Smooth muscle cell of the brain vasculature (primary cell): ENCODE data around the gene CTSO.

ENCODE experiments used
- DNase-seq: peaks from one replicate; pipeline ENCODE4 v3.0.0-alpha.2; 2012; ENCODE audit warnings: low read depth, low spot score

CTSO gene, protein sequence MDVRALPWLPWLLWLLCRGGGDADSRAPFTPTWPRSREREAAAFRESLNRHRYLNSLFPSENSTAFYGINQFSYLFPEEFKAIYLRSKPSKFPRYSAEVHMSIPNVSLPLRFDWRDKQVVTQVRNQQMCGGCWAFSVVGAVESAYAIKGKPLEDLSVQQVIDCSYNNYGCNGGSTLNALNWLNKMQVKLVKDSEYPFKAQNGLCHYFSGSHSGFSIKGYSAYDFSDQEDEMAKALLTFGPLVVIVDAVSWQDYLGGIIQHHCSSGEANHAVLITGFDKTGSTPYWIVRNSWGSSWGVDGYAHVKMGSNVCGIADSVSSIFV

DNA sequence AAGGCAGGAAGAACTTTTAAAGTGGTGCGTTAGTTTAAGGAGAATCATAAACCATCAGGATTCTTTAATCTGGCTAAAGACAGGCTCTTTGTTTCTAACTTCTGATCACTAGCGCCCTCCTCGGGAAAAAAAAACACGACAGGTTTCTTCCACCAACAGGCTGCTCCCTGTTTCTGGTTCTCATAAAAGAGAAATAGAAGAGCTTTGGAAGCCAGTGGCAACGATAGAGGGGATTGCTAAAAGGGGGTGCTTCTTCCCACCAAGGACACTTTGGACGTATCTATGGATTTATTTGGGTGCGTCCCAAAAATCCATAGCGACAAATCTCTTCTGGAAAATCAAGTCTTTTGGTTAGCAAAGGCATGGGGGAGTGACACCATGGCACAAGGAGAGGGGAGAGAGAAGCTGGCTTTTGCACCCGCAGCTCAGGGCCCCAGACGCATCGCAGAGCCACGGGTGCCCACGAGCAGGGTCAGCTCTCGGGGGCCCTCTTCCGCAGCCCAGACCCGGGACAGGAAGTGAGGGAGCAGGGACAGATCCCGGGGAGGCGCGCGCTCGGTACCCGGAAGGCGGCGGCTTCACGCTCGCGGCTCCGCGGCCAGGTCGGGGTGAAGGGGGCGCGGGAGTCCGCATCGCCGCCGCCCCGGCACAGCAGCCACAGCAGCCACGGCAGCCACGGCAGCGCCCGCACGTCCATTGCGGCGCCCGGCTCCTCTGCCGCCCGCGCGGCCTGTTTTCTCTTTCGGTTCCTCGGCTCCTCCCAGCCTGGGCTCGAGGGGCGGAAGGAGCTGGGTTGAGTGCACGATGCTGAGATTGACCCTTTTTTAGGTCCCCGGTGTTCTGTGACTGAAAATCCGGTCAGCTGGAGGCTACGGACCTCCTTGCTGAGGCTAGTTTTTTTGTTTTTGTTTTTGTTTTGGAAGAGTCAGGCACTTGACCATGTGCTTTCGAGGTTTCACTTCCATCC lies at the start of gene CTSO:
TSS of gene CTSO (minus strand) at position 716 of the 967 bp plus-strand sequence. CDS start at position 697, 19 bp downstream.
- DNase-seq, result peak; percentile 73

DNA sequence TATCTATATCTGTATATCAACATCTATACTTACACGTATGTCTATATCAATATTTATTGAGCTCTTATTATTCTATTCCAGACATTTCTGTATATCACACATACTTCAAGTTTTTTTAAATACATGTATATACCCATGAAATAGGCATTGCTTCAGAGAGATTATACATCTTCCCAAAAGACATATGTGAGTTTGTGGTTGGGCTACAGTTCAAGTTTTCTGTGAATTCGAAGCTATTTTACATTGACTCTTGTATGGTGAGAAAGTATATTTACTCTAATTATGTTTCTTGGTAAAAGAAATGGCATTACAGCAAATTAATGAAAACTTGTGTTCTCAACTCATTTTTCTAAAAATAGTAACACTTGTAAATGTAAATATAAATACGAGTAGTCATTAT lies 46.8 kb upstream of the CTSO start:
- no peak for DNase-seq

DNA sequence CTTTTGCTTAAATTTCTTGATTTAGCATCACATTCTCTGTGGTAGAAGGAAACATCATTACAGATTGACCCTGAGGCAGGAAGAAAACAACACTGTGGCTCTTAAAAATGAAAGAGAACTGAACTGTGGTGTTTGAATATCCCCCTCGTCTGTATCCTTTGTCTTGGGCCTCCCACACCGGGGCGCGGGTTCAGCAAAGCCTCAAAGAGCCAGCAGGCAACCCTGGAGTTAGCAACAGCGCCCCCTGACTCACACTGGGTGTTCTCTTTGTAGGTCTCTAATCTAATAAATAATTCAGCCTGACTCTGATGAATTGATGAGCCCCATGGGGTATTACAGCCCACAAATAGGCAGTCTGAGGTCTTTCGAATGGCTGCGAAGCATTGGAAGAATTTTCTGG lies 46.1 kb upstream of the CTSO start:
- DNase-seq, result no peak

DNA sequence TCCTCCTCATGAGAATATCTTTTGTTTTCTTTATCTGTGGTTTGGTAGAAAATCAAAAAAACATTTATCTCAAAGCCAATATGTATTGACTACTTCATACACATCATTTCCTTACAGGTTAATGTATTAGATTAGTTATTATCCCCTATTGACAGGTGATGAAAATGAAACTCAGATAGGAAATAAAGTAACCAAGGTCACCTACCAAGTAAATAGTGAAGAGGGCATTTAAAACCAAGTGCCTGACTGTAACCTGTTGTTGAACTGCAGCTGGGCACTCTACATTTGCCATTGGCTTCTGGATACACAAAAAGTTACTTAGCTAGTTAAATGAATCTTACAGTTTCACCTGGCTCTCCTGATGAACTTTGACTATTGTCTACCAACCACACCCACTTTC lies 41.4 kb upstream of the CTSO start:
- no peak for DNase-seq

DNA sequence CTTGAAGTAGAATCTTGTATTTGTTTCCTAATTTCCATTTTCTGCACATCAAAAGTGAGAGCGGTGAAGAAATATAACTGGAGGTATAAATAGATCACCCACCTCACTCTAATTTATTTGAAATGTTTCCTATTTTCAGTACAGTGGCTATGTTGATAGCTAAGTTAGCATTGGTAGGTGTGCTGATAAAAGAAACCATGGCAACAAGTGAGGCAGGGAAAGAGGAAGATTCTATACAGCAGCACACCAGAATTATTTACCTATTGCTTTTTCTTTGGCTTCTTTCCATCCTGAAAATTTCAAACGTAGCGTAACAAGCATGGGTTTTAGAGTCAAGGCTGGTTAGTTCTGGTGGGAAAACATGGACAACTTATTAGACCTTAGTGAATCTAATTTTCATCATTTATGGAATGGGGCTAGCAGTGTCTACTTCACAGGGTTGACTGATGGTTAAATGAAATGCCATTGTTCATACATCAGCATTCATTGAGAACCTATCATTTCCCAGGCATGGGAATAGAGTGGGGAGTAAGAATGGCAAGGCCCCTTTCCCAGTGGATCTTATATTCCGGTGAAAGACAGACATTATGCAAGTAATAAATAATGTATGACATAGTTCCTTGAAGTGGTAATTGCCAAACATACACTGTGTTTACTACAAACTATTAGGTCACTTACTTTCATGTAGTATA lies 30.6 kb upstream of the CTSO start:
- DNase-seq, result no peak

DNA sequence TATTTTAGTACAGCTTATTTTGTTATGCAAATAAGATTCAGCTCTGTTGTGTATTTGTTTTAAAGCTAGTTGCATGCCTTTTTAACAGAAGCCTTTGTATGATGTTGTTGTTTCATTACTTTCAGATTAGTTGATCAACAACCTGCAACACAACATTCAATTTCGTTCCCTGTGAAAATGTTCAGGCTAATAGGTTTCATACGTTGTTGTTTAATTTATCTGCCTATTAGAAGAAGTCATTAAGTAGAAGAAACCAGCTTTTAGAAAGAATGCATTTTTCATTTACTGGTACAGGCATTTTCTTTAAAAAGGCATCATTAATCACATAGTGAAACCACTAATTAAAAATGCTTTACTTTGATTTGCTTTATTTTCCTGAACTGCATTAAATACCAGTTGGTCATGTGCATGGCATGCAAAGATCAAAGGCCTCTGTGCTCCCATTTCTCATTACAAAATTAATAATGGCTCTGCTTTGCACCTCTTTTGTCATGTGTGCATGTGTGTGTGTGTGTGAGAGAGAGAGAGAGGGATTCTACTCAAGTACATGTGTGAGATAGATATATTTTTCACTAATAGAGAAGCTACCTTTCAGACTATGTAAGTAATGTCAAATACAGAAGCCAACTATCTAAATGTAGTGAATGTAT lies 29.2 kb upstream of the CTSO start:
- no peak for DNase-seq

DNA sequence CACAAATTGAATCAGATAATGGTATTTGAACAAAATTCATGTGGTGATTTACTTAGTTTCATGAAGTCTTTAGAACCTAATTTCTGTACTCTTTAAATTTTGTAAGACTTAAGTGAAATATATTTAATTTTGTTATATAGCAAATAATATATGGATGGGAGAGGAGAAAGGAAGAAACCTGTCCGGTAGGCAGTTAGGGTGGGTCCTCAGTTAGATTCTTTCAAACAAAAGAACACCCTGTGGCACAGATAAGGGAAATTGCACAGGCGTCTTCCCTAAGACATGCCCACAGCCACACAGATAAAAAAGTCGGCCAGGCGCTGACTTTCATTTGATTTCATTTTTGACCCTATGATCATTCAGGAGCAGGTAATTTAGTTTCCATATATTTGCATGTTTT lies 25.1 kb upstream of the CTSO start:
- DNase-seq, result no peak

DNA sequence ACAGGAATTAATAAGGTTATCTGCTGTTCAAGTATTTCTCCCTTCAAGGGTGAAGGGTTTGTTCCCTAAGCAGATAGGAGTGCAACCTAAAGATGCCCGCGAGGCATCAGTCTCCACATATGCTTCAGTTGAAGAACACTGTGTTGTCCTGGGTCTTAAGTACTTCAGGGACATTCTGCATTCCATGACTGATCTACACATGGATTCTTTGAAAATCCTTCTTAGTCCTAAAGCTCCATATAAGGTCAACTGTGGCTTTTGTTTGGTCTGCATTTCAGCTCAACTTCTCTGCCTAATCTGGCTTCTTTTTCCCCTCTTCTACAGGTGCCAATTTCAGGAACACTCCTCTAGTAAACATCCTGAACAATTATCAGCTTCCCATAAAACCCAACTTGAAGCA lies 21.8 kb upstream of the CTSO start:
- no peak for DNase-seq

DNA sequence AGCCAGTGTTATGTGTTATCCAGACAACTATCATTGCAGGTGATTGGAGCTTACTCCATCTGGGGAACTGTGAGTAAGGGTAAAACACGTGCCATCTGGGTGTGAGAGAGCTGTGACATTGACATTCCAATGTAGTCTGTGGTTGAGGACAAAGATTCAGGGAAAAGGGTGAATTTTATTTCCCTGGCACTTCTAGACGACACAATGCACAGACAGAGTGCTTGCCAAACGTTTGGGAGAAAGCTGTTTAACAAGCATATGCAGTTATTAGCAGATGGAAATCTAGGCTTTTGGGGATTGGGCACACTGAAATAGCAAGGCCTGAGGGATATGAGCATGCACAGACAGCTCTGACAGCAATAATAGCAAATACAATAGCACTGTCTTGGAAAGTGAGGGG lies 21.3 kb upstream of the CTSO start:
- no peak for DNase-seq

DNA sequence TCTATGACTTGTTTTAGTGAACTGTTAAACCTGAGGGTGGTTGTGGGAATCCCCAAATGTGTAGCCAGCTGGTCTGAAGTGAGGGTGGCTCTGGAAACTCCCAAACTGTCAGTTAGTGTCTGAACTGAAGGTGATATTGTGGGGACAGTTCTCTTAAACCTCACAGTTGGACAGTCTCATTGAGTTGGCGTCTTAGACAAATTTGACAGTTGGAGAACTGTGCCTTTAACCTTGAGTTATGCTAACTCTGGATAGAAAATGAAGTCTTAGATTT lies 20.7 kb upstream of the CTSO start:
- DNase-seq, result no peak

DNA sequence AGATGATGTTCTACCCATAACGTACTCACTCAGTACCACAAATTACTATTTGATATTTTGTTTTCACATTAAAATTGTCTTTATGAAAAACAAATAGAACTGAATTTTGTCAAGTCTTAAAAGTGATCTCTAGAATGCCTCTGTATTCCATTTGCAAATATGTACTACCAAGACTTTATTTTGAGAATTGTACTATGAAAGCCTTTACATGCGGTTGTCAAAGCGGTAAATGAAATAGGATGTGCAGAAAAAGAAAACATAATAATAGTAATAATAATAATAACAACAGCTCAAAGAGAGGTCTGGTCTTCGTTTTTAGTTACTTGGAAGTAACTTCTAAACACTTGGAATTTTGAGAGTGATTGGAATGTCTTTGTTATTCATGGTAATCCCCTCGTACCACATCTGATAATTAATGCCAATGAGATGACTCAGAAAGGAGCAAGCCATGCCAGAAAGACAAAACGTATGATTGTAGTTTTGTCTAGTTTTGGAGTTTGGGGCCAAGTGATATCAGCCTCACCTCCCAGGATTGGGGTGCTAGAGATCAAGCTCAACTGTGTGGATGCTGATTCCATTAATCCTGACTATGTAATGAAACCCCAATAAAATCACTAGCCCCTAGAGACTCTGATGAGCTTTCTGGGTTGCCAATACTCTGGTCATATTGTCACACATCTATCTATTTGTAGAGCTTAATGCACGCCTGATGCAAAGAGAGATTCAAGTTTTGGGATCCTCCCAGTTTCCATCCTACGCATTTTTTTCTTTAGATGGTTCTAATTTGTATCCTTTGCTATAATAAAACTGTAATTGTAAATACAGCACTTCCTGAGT lies 20.2 kb upstream of the CTSO start:
- no peak for DNase-seq

DNA sequence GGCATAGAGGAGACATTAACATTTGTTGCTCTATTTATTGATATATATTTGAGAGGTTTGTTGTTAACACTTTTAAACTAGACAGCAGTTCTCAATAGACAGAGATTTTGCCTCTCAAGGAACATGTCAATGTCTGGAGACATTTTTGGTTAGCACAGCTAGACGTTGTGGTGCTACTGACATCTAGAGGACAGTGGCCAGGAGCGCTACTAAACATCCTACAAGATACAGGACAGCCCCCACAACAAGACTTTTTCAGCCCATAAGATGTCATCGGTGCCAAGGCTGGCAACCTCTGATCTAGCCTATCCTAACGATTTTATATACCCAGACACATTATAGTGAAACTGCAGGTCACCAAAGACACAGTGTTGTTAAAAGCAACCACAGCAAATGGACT lies 18.4 kb upstream of the CTSO start:
- no peak for DNase-seq

DNA sequence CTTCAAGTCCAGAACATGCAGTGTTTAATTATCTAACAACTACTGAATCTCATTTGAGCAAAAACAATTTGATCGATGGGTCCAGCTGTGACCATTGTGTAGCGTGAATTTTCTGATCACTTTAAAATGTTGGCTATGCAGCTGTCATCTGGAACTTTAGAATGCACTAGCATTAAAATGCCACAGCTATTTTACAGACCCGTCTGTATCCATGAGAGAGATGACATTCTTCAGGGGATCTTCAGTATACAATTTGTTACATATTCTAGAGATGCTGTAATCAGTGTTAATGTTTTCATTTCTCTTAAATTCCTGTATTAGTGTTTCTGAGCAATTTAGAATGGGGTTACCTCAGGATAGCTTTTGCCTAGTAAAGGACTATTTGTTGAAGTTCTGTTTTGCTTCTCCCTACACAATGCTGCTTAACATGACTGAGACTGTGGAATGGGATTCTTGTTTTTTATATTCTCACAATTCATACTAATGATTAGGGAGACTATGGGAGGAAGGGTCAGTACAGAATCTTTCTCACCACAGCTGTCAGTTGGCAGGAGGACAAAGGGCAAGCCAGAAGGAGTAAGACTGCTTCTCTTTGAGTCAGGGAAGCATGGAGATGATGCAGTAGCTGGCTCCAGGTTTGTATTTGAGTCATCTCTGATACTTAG lies 13.2 kb upstream of the CTSO start:
- DNase-seq, result no peak

DNA sequence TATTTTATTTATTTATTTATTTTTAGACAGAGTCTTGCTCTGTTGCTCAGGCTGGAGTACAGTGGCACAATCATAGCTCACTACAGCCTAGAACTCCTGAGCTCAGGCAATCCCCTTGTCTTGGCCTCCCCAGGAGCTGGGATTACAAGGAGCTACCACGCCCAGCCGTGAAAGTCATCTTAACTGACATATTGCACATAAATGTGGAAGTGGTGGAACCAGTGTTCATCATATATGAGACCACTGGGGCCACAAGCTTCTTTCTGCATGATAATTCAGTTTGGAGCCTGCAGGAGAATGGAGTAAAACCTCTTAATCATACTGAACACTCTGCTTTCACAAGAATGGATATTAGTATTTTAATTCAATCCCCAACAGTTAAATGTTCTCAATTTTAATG lies 12.5 kb upstream of the CTSO start:
- no peak for DNase-seq

DNA sequence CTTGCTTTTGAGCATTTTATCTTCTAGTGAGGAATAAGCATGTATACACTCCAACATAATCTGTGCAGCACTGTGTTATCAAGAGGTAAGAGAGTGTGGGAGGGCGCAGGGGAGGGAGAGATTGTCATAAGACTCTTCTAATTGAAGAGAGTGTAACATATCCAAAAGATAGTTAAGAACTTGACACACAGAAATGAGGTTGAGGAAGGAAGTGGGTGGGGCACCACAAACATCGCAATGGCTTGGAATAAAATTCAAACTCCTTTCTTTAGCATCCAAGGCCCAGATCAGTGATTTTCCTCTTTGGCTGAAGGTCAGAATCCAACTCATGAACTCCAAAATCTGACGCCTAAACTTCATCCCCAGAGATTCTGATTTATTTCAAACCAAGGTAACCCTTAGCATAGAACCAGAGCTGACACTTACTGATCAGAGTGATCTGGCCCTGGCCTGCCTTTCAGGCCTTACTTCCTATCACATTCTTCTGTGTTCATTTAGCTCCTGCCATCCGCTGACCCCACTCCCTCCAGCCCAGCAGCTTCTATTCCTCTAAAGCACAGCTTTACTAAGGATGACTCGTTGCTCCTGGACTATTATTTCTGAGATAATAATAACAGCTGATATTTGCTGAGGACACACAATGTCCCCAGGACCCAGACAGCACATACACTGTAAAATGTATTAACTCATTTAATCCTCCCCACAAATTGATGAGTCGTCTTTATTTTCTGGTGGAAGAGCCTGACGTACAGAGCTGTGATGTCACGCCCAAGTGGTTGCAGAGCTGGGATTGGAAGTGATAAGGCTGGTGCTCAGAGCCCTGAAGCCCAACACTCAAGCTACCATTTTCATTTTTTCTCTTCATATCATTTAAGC lies 10.6 kb upstream of the CTSO start:
- DNase-seq, result no peak

DNA sequence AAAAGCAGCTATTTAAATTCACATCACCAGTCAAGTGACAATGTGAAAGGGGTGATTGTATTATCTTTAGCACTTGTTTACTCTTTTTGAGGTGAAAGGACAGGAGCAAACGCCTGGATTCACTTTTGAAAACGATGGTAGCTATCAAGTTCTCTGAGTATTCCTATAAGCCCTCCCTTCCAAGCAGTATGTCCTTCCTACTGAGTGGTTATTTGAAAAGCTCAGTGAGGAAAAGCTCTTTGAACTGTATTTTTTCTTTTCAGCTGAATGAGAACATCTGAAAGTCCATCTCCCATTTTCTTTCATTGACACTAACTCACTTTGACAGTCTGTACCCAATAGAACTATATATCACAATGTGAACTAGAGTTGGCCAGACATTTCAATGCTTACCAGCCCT lies 9.1 kb upstream of the CTSO start:
- no peak for DNase-seq

DNA sequence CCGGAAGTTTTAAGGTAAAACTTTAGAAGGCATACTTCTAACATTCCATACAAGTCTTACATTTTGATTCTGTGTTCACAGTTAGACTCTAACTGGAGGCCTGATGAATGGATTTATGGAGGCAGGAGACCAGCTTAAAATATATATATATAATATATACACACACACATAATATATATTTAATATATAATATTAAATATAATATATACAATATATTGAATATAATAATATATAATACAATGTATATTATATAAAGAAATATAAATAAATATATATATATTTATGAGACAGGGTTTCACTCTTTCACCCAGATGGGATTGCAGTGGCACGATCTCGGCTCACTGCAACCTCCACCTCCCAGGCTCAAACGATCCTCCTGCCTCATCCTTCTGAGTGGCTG lies 7.9 kb upstream of the CTSO start:
- DNase-seq, result no peak

DNA sequence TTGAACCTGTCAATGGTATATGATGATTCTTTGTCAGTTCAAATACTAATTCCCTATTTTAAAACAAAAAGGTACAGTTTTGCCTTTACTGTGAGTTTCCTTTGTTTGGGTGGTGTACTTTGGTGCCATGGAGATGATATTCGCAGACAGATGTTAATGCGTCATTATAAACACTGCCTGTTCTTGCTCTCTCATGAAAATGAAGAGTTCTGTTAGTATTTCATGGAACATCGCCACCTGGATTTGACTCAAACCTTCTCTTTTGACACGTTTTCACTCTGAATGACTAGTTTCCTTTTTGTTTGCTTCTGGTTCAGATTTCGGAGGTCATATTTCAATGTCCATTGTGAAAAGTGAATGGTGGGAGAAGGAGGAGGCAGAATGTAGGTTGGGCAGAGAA lies 6.9 kb upstream of the CTSO start:
- no peak for DNase-seq

DNA sequence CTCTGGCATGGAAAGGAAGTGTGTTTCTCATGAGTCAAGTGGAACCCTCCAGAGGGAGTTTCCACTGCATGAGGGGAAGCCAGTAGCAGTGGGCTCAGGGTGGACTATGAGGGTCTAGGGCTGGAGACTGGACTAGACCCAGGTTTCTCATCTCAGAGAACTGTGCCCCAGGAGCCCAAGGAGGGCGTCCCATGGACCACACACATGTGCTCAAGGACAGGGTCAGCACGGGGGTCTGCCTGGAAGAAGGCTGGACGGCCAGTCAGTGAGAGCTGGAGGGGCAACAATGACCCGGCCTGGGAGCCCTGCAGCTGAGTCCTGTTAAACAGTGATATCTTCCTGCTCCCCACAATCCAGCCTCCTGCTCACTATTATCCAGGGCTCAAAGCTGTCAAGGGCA lies 5.8 kb upstream of the CTSO start:
- no peak for DNase-seq

DNA sequence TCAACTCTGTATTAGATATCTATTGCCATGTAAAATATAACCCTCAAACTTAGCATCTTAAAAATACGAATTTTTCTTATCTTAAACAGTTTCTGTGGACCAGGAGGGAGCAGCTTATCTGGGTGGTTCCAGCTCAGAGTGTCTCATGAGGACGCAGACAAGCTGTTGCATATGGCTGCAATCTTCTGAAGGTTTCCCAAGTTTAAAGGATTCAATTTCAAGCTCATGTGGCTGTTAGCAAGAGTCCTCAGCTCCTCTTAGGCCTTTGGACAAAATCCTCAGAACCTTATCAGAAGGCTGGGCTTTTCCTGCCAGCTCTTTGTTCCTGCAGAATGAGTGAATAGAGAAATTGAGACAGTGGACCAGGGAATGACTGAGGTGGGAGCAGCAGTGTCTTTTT lies 2.8 kb upstream of the CTSO start:
- DNase-seq, result no peak
